Measurements from ENCODE around the gene PEX3.
"Not testable (repeated sequence)": the region's sequence is repeated elsewhere in the genome, so short reads cannot be mapped to it uniquely, and the experiment has no call there.

Gene PEX3

GRCh38 chr6:143447865-143448264, 2.7 kb upstream of the PEX3 start:
- H3K9ac ChIP-seq (ENCODE audit: low read depth in 1 of 2, low read length in 2 of 2); H3K9me3 ChIP-seq (ENCODE audit: control insufficient read depth in 1 of 2, low read length in 2 of 2); H3K27me3 ChIP-seq (ENCODE audit: control insufficient read depth in 1 of 2, insufficient read depth in 2 of 2, low read length in 2 of 2); H3K4me3 ChIP-seq (ENCODE audit: low read depth in 1 of 2, low read length in 2 of 2); H3K27ac ChIP-seq (ENCODE audit: low read depth, low read length); H3K36me3 ChIP-seq (ENCODE audit: control insufficient read depth in 1 of 2, insufficient read depth in 2 of 2, low read length in 2 of 2): not testable (repeated sequence)
- peaks cover 15 to 16% of the 10 kb centered on the region in 2 donors for H3K4me1 ChIP-seq (ENCODE audit: control insufficient read depth in 1 of 2, insufficient read depth in 2 of 2, low read length in 2 of 2)

GRCh38 chr6:143449082-143449713, 1.4 kb upstream of the PEX3 start:
- Histone ChIP-seq H3K9ac (ENCODE audit: low read depth in 1 of 2, low read length in 2 of 2) (peak overlapping the region; percentile 90 to 91), H3K27me3 (ENCODE audit: control insufficient read depth in 1 of 2, insufficient read depth in 2 of 2, low read length in 2 of 2) (no peaks in the 10 kb centered on the region), H3K36me3 (ENCODE audit: control insufficient read depth in 1 of 2, insufficient read depth in 2 of 2, low read length in 2 of 2) (no peaks in the 10 kb centered on the region), H3K4me3 (ENCODE audit: low read depth in 1 of 2, low read length in 2 of 2) (peak overlapping the region; percentile 90 to 99), H3K9me3 (ENCODE audit: control insufficient read depth in 1 of 2, low read length in 2 of 2) (no peaks in the 10 kb centered on the region), H3K4me1 (ENCODE audit: control insufficient read depth in 1 of 2, insufficient read depth in 2 of 2, low read length in 2 of 2) (peaks cover 15 to 16% of the 10 kb centered on the region in 2 donors), H3K27ac (ENCODE audit: low read depth, low read length) (no peak overlapping the region)

- Histone ChIP-seq H3K9ac (ENCODE audit: low read depth in 1 of 2, low read length in 2 of 2) (peak overlapping the region; percentile 90 to 91), H3K4me1 (ENCODE audit: control insufficient read depth in 1 of 2, insufficient read depth in 2 of 2, low read length in 2 of 2) (peaks cover 15 to 16% of the 10 kb centered on the region in 2 donors), H3K9me3 (ENCODE audit: control insufficient read depth in 1 of 2, low read length in 2 of 2) (no peaks in the 10 kb centered on the region), H3K27me3 (ENCODE audit: control insufficient read depth in 1 of 2, insufficient read depth in 2 of 2, low read length in 2 of 2) (no peaks in the 10 kb centered on the region), H3K4me3 (ENCODE audit: low read depth in 1 of 2, low read length in 2 of 2) (peak overlapping the region; percentile 90 to 99), H3K27ac (ENCODE audit: low read depth, low read length) (peak overlapping the region; percentile 36), H3K36me3 (ENCODE audit: control insufficient read depth in 1 of 2, insufficient read depth in 2 of 2, low read length in 2 of 2) (no peaks in the 10 kb centered on the region)
These were observed 722 bp upstream of the PEX3 start for GRCh38 chr6:143449714-143450452.

- H3K27ac ChIP-seq (ENCODE audit: low read depth, low read length): no peak overlapping the region
- peaks cover 15 to 16% of the 10 kb centered on the region in 2 donors for H3K4me1 ChIP-seq (ENCODE audit: control insufficient read depth in 1 of 2, insufficient read depth in 2 of 2, low read length in 2 of 2)
- no peaks in the 10 kb centered on the region for H3K36me3 ChIP-seq (ENCODE audit: control insufficient read depth in 1 of 2, insufficient read depth in 2 of 2, low read length in 2 of 2)
- no peaks in the 10 kb centered on the region for H3K9me3 ChIP-seq (ENCODE audit: control insufficient read depth in 1 of 2, low read length in 2 of 2)
- no peaks in the 10 kb centered on the region for H3K27me3 ChIP-seq (ENCODE audit: control insufficient read depth in 1 of 2, insufficient read depth in 2 of 2, low read length in 2 of 2)
- H3K9ac ChIP-seq (ENCODE audit: low read depth in 1 of 2, low read length in 2 of 2): peak overlapping the region; percentile 90 to 91
- peak overlapping the region; percentile 90 to 99 for H3K4me3 ChIP-seq (ENCODE audit: low read depth in 1 of 2, low read length in 2 of 2)
These were observed 926 bp downstream of the PEX3 start for GRCh38 chr6:143451531-143451930.

- no peak overlapping the region for H3K9ac ChIP-seq (ENCODE audit: low read depth in 1 of 2, low read length in 2 of 2)
- H3K27ac ChIP-seq (ENCODE audit: low read depth, low read length): no peak overlapping the region
- H3K4me1 ChIP-seq (ENCODE audit: control insufficient read depth in 1 of 2, insufficient read depth in 2 of 2, low read length in 2 of 2): no peaks in the 10 kb centered on the region
- no peaks in the 10 kb centered on the region for H3K9me3 ChIP-seq (ENCODE audit: control insufficient read depth in 1 of 2, low read length in 2 of 2)
- peaks cover 0 to 4% of the 10 kb centered on the region in 2 donors for H3K36me3 ChIP-seq (ENCODE audit: control insufficient read depth in 1 of 2, insufficient read depth in 2 of 2, low read length in 2 of 2)
- no peaks in the 10 kb centered on the region for H3K27me3 ChIP-seq (ENCODE audit: control insufficient read depth in 1 of 2, insufficient read depth in 2 of 2, low read length in 2 of 2)
- H3K4me3 ChIP-seq (ENCODE audit: low read depth in 1 of 2, low read length in 2 of 2): no peak overlapping the region
These were observed 7.2 kb downstream of the PEX3 start for GRCh38 chr6:143457563-143458359.

- peaks cover 0 to 6% of the 10 kb centered on the region in 2 donors for H3K36me3 ChIP-seq (ENCODE audit: control insufficient read depth in 1 of 2, insufficient read depth in 2 of 2, low read length in 2 of 2)
These were observed 14.9 kb downstream of the PEX3 start for GRCh38 chr6:143465546-143465945.

GRCh38 chr6:143468026-143468425, 17.4 kb downstream of the PEX3 start:
- Histone ChIP-seq H3K4me3 (ENCODE audit: low read depth in 1 of 2, low read length in 2 of 2) (no peak overlapping the region), H3K4me1 (ENCODE audit: control insufficient read depth in 1 of 2, insufficient read depth in 2 of 2, low read length in 2 of 2) (no peaks in the 10 kb centered on the region), H3K36me3 (ENCODE audit: control insufficient read depth in 1 of 2, insufficient read depth in 2 of 2, low read length in 2 of 2) (peaks cover 0 to 17% of the 10 kb centered on the region in 2 donors), H3K9ac (ENCODE audit: low read depth in 1 of 2, low read length in 2 of 2) (no peak overlapping the region), H3K27ac (ENCODE audit: low read depth, low read length) (no peak overlapping the region), H3K9me3 (ENCODE audit: control insufficient read depth in 1 of 2, low read length in 2 of 2) (no peaks in the 10 kb centered on the region), H3K27me3 (ENCODE audit: control insufficient read depth in 1 of 2, insufficient read depth in 2 of 2, low read length in 2 of 2) (no peaks in the 10 kb centered on the region)

More at GRCh38 chr6:143465546-143465945, 14.9 kb downstream of the PEX3 start:
- Histone ChIP-seq H3K27ac (ENCODE audit: low read depth, low read length) (no peak overlapping the region), H3K27me3 (ENCODE audit: control insufficient read depth in 1 of 2, insufficient read depth in 2 of 2, low read length in 2 of 2) (no peaks in the 10 kb centered on the region), H3K9me3 (ENCODE audit: control insufficient read depth in 1 of 2, low read length in 2 of 2) (no peaks in the 10 kb centered on the region), H3K4me3 (ENCODE audit: low read depth in 1 of 2, low read length in 2 of 2) (no peak overlapping the region), H3K4me1 (ENCODE audit: control insufficient read depth in 1 of 2, insufficient read depth in 2 of 2, low read length in 2 of 2) (no peaks in the 10 kb centered on the region), H3K9ac (ENCODE audit: low read depth in 1 of 2, low read length in 2 of 2) (no peak overlapping the region)

- not testable (repeated sequence) for H3K9me3 ChIP-seq (ENCODE audit: control insufficient read depth in 1 of 2, low read length in 2 of 2); H3K27me3 ChIP-seq (ENCODE audit: control insufficient read depth in 1 of 2, insufficient read depth in 2 of 2, low read length in 2 of 2); H3K4me1 ChIP-seq (ENCODE audit: control insufficient read depth in 1 of 2, insufficient read depth in 2 of 2, low read length in 2 of 2); H3K9ac ChIP-seq (ENCODE audit: low read depth in 1 of 2, low read length in 2 of 2); H3K27ac ChIP-seq (ENCODE audit: low read depth, low read length); H3K4me3 ChIP-seq (ENCODE audit: low read depth in 1 of 2, low read length in 2 of 2)
- peaks cover 0 to 19% of the 10 kb centered on the region in 2 donors for H3K36me3 ChIP-seq (ENCODE audit: control insufficient read depth in 1 of 2, insufficient read depth in 2 of 2, low read length in 2 of 2)
These were observed 18.2 kb downstream of the PEX3 start for GRCh38 chr6:143468823-143469222.

- no peaks in the 10 kb centered on the region for H3K27me3 ChIP-seq (ENCODE audit: control insufficient read depth in 1 of 2, insufficient read depth in 2 of 2, low read length in 2 of 2)
- H3K4me3 ChIP-seq (ENCODE audit: low read depth in 1 of 2, low read length in 2 of 2): no peak overlapping the region
- no peak overlapping the region for H3K9ac ChIP-seq (ENCODE audit: low read depth in 1 of 2, low read length in 2 of 2)
- H3K4me1 ChIP-seq (ENCODE audit: control insufficient read depth in 1 of 2, insufficient read depth in 2 of 2, low read length in 2 of 2): no peaks in the 10 kb centered on the region
- no peak overlapping the region for H3K27ac ChIP-seq (ENCODE audit: low read depth, low read length)
- H3K9me3 ChIP-seq (ENCODE audit: control insufficient read depth in 1 of 2, low read length in 2 of 2): no peaks in the 10 kb centered on the region
- H3K36me3 ChIP-seq (ENCODE audit: control insufficient read depth in 1 of 2, insufficient read depth in 2 of 2, low read length in 2 of 2): peaks cover 0 to 26% of the 10 kb centered on the region in 2 donors
These were observed 21.2 kb downstream of the PEX3 start for GRCh38 chr6:143471822-143472221.

- Histone ChIP-seq H3K27ac (ENCODE audit: low read depth, low read length) (no peak overlapping the region), H3K4me3 (ENCODE audit: low read depth in 1 of 2, low read length in 2 of 2) (no peak overlapping the region), H3K9ac (ENCODE audit: low read depth in 1 of 2, low read length in 2 of 2) (no peak overlapping the region), H3K27me3 (ENCODE audit: control insufficient read depth in 1 of 2, insufficient read depth in 2 of 2, low read length in 2 of 2) (no peaks in the 10 kb centered on the region), H3K9me3 (ENCODE audit: control insufficient read depth in 1 of 2, low read length in 2 of 2) (no peaks in the 10 kb centered on the region), H3K36me3 (ENCODE audit: control insufficient read depth in 1 of 2, insufficient read depth in 2 of 2, low read length in 2 of 2) (peaks cover 0 to 20% of the 10 kb centered on the region in 2 donors), H3K4me1 (ENCODE audit: control insufficient read depth in 1 of 2, insufficient read depth in 2 of 2, low read length in 2 of 2) (no peaks in the 10 kb centered on the region)
These were observed 25.9 kb downstream of the PEX3 start for GRCh38 chr6:143476545-143476944.
